Stomach (tissue), 4 donors: ENCODE data around the gene TANGO6.

Source experiments
- CTCF ChIP-seq, 7 experiments: fragments of 450-650 bp in 4 of 7; fragments of 200-600 bp in 3 of 7; sonication (generic) in 3 of 7; IDR thresholded peaks; one replicate each; pipeline ENCODE4 v1.5.1; 2016 to 2019; ENCODE audit warnings: antibody characterized with exemption in 7 of 7, control low read depth in 2 of 7, mild to moderate bottlenecking in 1 of 7
- POLR2A ChIP-seq, 4 donors: fragments of 450-650 bp; IDR thresholded peaks; one replicate each; pipeline ENCODE4 v1.6.1; 2016; ENCODE audit warnings: antibody characterized with exemption in 4 of 4, control low read depth in 2 of 4, mild to moderate bottlenecking in 1 of 4, moderate library complexity in 1 of 4

- TF ChIP-seq CTCF (IDR thresholded peaks at IDR 0.05) = no peak
- no peak for TF ChIP-seq POLR2A (IDR thresholded peaks at IDR 0.05)
These were observed 245.4 kb downstream of the TANGO6 start for GRCh38 chr16:69088684-69089083.
